ENCODE data around the gene ATXN1.
A peak's percentile ranks its signal among the peaks of the same experiment; 100 is the strongest.

Gene ATXN1

DNA sequence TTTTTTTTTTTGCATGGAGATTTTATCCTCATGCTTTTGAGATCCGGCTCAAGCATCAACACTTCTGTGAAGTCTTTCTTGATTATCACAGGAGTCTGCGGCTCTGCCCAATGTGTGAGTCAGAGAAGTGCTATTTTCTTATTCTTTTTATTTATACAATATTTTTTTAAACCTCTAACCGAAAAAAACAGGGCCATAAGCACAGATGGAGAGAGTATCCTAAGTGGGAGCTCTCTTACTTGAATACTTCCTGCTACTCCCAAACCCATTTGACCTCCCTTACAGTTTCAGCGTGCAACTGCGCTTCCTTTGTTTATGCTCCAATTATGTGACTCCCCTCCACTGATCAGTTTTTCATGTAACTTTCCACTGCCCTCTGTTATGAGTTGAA is 8.7 kb upstream of the ATXN1 start:
- Mint-ChIP-seq H3K27ac (no peak overlapping the region), H3K27me3 (no peaks in the 10 kb centered on the region), H3K4me3 (no peak overlapping the region), H3K4me1 (peaks cover 40% of the 10 kb centered on the region), H3K9me3 (no peaks in the 10 kb centered on the region), H3K36me3 (peaks cover 14% of the 10 kb centered on the region)
- ATAC-seq = no peak

- Mint-ChIP-seq H3K9me3 (no peaks in the 10 kb centered on the region), H3K27me3 (no peaks in the 10 kb centered on the region), H3K27ac (no peak overlapping the region), H3K36me3 (peaks cover 14% of the 10 kb centered on the region), H3K4me3 (no peak overlapping the region), H3K4me1 (peaks cover 46% of the 10 kb centered on the region)
- ATAC-seq = peak; percentile 60
Measured at GRCh38 chr6:16769131-16769985, 8.1 kb upstream of the ATXN1 start.

GRCh38 chr6:16768477-16768830 is 7.2 kb upstream of the ATXN1 start:
- Mint-ChIP-seq H3K9me3 (no peaks in the 10 kb centered on the region), H3K4me1 (peaks cover 47% of the 10 kb centered on the region), H3K27ac (no peak overlapping the region), H3K36me3 (peaks cover 14% of the 10 kb centered on the region), H3K4me3 (no peak overlapping the region), H3K27me3 (no peaks in the 10 kb centered on the region)
- ATAC-seq = no peak

DNA sequence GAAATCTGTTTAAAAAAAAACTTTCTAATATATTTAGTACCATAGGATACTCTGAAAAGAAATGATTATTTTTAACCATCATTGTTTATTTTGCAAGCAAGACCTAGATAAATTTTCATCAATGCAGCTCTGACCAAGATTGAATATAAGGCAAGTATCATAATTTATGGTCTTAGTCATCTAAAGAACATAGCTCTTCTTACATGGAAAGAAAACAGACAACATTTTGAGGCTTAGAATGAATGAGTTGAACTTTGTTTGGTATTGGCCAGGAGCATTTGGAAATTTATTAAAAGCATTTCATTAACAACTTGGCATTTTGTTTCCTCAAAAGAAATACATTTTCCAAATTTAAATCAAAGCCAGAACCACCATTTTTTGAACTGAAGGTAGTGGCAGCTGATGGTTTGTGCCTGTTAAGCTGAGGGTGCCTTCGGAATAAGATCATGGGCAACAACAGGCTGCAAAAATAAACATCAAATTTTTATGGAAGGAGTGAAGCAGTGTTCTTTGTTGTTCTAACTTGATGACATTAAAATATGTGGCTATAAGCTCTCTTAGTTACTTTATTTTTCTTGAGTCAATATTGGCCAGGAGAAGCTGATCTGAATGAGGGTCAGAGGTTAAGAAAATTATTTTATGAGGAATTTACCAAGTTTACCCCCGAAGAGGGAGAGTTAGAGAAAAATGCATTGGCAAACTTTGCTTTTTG is 6.7 kb upstream of the ATXN1 start:
- H3K9me3 Mint-ChIP-seq = no peaks in the 10 kb centered on the region
- peaks cover 14% of the 10 kb centered on the region for H3K36me3 Mint-ChIP-seq
- peaks cover 47% of the 10 kb centered on the region for H3K4me1 Mint-ChIP-seq
- no peak overlapping the region for H3K4me3 Mint-ChIP-seq
- H3K27me3 Mint-ChIP-seq = no peaks in the 10 kb centered on the region
- no peak overlapping the region for H3K27ac Mint-ChIP-seq
- no peak for ATAC-seq

DNA sequence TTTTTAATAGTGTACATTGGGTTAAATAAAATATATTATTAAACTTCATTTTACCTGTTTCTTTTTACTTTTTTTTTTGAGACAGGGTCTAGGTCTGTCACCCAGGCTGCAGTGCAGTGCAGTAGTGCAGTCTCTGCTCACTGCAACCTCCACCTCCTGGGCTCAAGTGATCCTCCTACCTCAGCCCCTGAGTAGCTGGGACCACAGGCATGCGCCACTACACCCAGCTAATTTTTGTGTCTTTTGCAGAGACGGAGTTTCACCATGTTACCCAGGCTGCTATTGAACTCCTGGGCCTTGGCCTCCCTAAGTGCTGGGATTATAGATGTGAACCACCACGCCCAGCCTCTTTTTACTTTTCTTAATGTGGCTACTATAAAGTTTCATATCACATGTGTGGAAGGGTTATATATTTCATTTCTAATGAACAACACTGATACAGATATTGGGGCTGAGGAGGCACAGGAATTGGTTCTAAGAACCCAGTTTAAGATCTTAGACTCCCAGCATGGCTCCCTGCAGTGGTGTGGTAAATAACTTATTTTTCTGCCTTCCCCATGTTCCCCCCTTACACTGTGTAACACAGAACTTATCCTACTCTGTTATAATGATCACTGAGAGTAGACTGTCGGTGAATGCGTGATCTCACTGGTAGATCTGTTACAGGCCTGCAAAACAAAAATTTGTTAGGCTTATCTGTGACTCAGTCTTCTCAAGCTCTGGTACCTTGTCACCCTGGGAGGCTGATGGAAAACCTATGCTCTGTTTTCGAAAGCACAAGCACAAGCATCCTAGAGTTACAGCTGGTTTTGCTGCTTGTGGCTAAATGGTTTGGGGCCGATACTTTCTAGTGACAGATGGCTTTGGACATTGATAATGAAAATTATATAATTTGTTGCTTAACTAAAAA is 5.8 kb upstream of the ATXN1 start:
- H3K27me3 Mint-ChIP-seq = no peaks in the 10 kb centered on the region
- H3K9me3 Mint-ChIP-seq = no peaks in the 10 kb centered on the region
- H3K27ac Mint-ChIP-seq = no peak overlapping the region
- no peak for ATAC-seq
- peaks cover 49% of the 10 kb centered on the region for H3K4me1 Mint-ChIP-seq
- H3K36me3 Mint-ChIP-seq = peaks cover 12% of the 10 kb centered on the region
- no peak overlapping the region for H3K4me3 Mint-ChIP-seq

DNA sequence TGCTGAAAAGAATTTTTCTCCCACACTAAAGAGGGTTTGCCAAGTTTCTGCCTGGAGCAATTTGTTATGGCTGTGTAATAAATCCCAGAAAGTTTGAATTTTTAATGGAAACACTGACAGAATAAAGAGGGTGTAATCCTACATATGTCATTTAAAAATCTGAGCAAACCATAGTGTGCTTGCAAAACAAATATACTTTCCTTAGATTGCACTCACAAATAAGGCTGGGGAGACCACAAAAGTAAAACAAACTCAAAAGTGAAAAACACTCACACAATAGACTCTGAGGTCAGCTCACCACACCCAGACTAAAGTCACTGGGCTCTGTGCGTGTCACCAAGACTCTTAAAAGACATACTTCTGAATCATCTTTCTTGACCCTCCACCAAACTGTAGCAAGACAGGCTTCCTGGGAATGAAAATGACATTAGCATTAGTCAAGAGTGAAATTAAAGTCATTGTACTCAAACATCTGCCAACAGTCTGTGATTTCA is 4.8 kb upstream of the ATXN1 start:
- H3K27me3 Mint-ChIP-seq = no peaks in the 10 kb centered on the region
- H3K27ac Mint-ChIP-seq = no peak overlapping the region
- H3K4me1 Mint-ChIP-seq = peaks cover 45% of the 10 kb centered on the region
- H3K4me3 Mint-ChIP-seq = no peak overlapping the region
- peaks cover 2% of the 10 kb centered on the region for H3K36me3 Mint-ChIP-seq
- ATAC-seq = no peak
- H3K9me3 Mint-ChIP-seq = no peaks in the 10 kb centered on the region

GRCh38 chr6:16765235-16765634 is 4.0 kb upstream of the ATXN1 start:
- no peaks in the 10 kb centered on the region for H3K27me3 Mint-ChIP-seq
- no peak for ATAC-seq
- H3K36me3 Mint-ChIP-seq = no peaks in the 10 kb centered on the region
- no peaks in the 10 kb centered on the region for H3K9me3 Mint-ChIP-seq
- H3K4me1 Mint-ChIP-seq = peaks cover 38% of the 10 kb centered on the region
- no peak overlapping the region for H3K4me3 Mint-ChIP-seq
- no peak overlapping the region for H3K27ac Mint-ChIP-seq

DNA sequence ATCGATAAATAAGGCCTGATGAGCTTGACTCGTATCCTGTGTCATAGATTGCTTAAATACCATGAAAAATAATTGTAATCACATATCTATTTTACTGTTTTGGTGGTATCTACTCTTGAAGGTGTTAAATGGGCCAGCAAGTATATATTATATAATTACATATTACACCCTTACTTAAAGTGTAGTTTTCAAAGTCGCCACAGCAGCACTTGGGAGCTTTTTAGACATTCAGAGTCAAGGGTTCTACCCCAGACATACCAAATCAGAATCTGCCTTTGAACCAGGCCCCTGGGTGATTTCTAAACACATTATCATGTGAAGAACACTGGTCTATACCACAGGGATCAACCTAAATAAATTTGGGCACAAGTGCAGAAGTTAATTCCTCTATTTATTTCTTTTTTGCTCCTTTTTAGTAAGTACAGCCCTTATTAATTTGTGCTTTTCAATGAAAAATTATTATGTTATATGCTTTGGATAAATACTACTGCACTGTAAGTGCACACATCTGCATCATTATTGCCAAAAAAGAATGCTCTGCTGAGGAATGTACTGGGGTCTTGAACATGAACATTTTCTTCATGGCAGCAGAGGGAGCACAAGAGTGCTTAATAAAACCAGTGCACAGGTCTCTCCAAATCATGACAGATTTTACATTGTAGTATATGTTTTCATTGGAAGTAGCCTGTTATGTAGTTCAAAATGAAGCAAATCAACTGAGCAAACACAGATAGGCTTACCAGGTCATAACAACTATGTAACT is 3.1 kb upstream of the ATXN1 start:
- Mint-ChIP-seq H3K4me3 (peak overlapping the region; percentile 36), H3K27me3 (no peaks in the 10 kb centered on the region), H3K9me3 (no peaks in the 10 kb centered on the region), H3K4me1 (peaks cover 32% of the 10 kb centered on the region), H3K36me3 (peaks cover 8% of the 10 kb centered on the region), H3K27ac (peak overlapping the region; percentile 27)
- no peak for ATAC-seq

GRCh38 chr6:16762550-16763477 is 1.6 kb upstream of the ATXN1 start:
- Mint-ChIP-seq H3K9me3 (no peaks in the 10 kb centered on the region), H3K4me1 (peaks cover 40% of the 10 kb centered on the region), H3K27ac (peak overlapping the region; percentile 93), H3K4me3 (peak overlapping the region; percentile 92), H3K36me3 (peaks cover 19% of the 10 kb centered on the region), H3K27me3 (no peaks in the 10 kb centered on the region)
- peak; percentile 22 for ATAC-seq

DNA sequence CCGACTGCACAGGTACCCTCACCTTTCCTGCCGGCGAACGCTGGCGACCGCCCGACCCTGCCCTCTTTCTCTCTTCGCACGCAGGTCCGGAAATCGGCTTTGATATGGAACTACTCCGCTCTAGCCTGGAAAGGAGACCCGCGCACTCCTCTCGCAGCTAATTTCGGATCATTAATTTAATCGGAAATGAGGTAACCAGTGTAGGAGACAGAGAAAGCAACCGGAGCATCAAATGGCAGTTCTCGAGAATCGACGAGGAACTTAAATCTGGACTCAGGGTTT is 949 bp upstream of the ATXN1 start:
- Mint-ChIP-seq H3K27ac (peak overlapping the region; percentile 93), H3K4me1 (peaks cover 47% of the 10 kb centered on the region), H3K4me3 (peak overlapping the region; percentile 92), H3K27me3 (no peaks in the 10 kb centered on the region), H3K36me3 (peaks cover 22% of the 10 kb centered on the region), H3K9me3 (no peaks in the 10 kb centered on the region)
- peak; percentile 67 for ATAC-seq

- Mint-ChIP-seq H3K27ac (peak overlapping the region; percentile 93), H3K27me3 (no peaks in the 10 kb centered on the region), H3K9me3 (no peaks in the 10 kb centered on the region), H3K4me3 (peak overlapping the region; percentile 92), H3K36me3 (peaks cover 22% of the 10 kb centered on the region), H3K4me1 (peaks cover 50% of the 10 kb centered on the region)
- ATAC-seq = peak; percentile 78
Measured at GRCh38 chr6:16761471-16762267, 409 bp upstream of the ATXN1 start.

DNA sequence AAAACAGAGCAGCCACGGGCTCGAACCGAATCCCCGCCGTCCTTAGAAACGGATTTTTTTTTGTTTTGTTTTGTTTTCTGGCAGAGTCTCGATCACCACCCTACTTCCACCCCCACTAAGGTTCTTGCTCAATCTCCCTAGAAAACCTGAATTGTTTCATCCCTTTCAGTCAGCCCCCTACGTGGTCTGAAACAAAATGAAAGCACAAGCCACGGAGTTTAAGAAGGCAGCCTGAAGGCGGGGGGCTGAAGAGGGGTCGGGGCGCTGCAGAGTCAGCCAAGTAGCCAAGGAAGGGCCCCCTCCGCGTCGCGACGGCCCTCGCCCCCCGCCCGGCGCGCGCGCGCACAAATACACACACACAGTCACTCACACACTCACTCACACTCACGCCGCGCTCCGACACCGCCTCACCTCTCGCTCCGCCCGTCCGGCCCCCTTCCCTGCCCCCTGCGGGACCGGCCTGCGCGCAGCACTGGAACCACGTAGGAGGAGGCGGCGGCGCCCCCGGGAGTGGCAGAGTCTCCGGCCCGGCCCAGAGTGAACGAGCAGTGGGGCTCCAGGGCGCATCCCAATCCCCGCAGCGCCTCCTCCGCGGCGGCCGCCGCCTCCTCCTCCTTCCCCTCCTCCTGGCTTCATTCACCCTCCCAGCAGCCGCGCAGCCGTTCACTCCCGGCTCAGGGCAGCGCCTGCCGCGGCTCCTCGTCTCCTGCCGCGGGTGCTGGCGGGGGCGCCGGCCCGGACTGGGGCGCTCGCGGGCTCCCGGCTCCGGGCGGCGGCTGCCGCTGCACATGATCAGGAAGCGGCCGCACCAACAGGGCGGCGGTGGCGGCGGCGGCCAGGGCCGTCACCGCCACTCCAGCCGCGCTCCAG is 1.4 kb downstream of the ATXN1 start:
- peak; percentile 65 for ATAC-seq
- H3K27me3 Mint-ChIP-seq = no peaks in the 10 kb centered on the region
- H3K4me1 Mint-ChIP-seq = peaks cover 48% of the 10 kb centered on the region
- peak overlapping the region; percentile 95 for H3K4me3 Mint-ChIP-seq
- H3K9me3 Mint-ChIP-seq = no peaks in the 10 kb centered on the region
- H3K27ac Mint-ChIP-seq = peak overlapping the region; percentile 93
- H3K36me3 Mint-ChIP-seq = peaks cover 24% of the 10 kb centered on the region
